Thyroid gland (tissue), 4 donors: Measurements from ENCODE around the gene SLC35F3.

Source experiments
- POLR2A ChIP-seq, 2 donors: fragments of 450-650 bp; IDR thresholded peaks; one replicate each; pipeline ENCODE4 v1.6.1; 2017; ENCODE audit warnings: antibody characterized with exemption in 2 of 2, mild to moderate bottlenecking in 2 of 2, moderate library complexity in 1 of 2
- TF ChIP-seq, protein P1 (sequence below), 6 experiments: fragments of 200-600 bp in 3 of 6; fragments of 450-650 bp in 3 of 6; sonication (generic) in 3 of 6; IDR thresholded peaks; one replicate each; pipeline ENCODE4 v1.5.1; 2016 to 2019; ENCODE audit warnings: antibody characterized with exemption in 6 of 6, mild to moderate bottlenecking in 2 of 6, inconsistent platforms in 1 of 6, moderate library complexity in 1 of 6

- TF ChIP-seq POLR2A (IDR thresholded peaks at IDR 0.05): no peak
- TF ChIP-seq, protein P1, sequence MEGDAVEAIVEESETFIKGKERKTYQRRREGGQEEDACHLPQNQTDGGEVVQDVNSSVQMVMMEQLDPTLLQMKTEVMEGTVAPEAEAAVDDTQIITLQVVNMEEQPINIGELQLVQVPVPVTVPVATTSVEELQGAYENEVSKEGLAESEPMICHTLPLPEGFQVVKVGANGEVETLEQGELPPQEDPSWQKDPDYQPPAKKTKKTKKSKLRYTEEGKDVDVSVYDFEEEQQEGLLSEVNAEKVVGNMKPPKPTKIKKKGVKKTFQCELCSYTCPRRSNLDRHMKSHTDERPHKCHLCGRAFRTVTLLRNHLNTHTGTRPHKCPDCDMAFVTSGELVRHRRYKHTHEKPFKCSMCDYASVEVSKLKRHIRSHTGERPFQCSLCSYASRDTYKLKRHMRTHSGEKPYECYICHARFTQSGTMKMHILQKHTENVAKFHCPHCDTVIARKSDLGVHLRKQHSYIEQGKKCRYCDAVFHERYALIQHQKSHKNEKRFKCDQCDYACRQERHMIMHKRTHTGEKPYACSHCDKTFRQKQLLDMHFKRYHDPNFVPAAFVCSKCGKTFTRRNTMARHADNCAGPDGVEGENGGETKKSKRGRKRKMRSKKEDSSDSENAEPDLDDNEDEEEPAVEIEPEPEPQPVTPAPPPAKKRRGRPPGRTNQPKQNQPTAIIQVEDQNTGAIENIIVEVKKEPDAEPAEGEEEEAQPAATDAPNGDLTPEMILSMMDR (IDR thresholded peaks at IDR 0.05): no peak
Observed at GRCh38 chr1:234201600-234201999, 297.1 kb downstream of the SLC35F3 start.
